Activated T-cell treated with anti-CD3 and anti-CD28 coated beads for 1 hour (primary cell): ENCODE measurements around the gene NDUFAF3.
A peak's percentile ranks its signal among the peaks of the same experiment; 100 is the strongest.
"Not testable (repeated sequence)": the region's sequence is repeated elsewhere in the genome, so short reads cannot be mapped to it uniquely, and the experiment has no call there.

Experiments used
- DNase-seq: peaks from one replicate; pipeline ENCODE4 v3.0.0-alpha.2; 2020; ENCODE audit warnings: low read depth

Gene NDUFAF3

GRCh38 chr3:48999085-48999858 lies 22.6 kb upstream of the NDUFAF3 start:
- no peak for DNase-seq

GRCh38 chr3:49001155-49001554 lies 20.8 kb upstream of the NDUFAF3 start:
- no peak for DNase-seq

- DNase-seq, result no peak
Measured at GRCh38 chr3:49004352-49005302, 17.3 kb upstream of the NDUFAF3 start.

GRCh38 chr3:49005303-49005680 lies 16.6 kb upstream of the NDUFAF3 start:
- no peak for DNase-seq

GRCh38 chr3:49005998-49006397 lies 15.9 kb upstream of the NDUFAF3 start:
- no peak for DNase-seq

- DNase-seq, result no peak
Measured at GRCh38 chr3:49006408-49007067, 15.4 kb upstream of the NDUFAF3 start.

GRCh38 chr3:49007068-49007770 lies 14.7 kb upstream of the NDUFAF3 start, which contains the start of gene WDR6:
Gene WDR6 (plus strand): TSS chr3:49007391. CDS start chr3:49007432, 41 bp downstream.
- peak; percentile 93 for DNase-seq

GRCh38 chr3:49007771-49008528 lies 14.0 kb upstream of the NDUFAF3 start:
- DNase-seq, result peak; percentile 84

- DNase-seq, result not testable (repeated sequence)
Measured at GRCh38 chr3:49008627-49009026, 13.3 kb upstream of the NDUFAF3 start.

GRCh38 chr3:49009396-49009795 lies 12.5 kb upstream of the NDUFAF3 start:
- no peak for DNase-seq

- no peak for DNase-seq
Measured at GRCh38 chr3:49012441-49013017, 9.4 kb upstream of the NDUFAF3 start.

GRCh38 chr3:49013113-49013737 lies 8.7 kb upstream of the NDUFAF3 start:
- DNase-seq, result no peak

- peak; percentile 40 for DNase-seq
Measured at GRCh38 chr3:49013738-49014660, 7.9 kb upstream of the NDUFAF3 start.

GRCh38 chr3:49015072-49015471 lies 6.8 kb upstream of the NDUFAF3 start:
- no peak for DNase-seq

- no peak for DNase-seq
Measured at GRCh38 chr3:49015765-49016164, 6.2 kb upstream of the NDUFAF3 start.

GRCh38 chr3:49016414-49017228 lies 5.3 kb upstream of the NDUFAF3 start:
- DNase-seq, result no peak

- no peak for DNase-seq
Measured at GRCh38 chr3:49017229-49017970, 4.5 kb upstream of the NDUFAF3 start.
